ENCODE data around the gene STK24. TPM values are rescaled to one million over a fixed set of nuclear protein-coding genes. Genes with fewer than 3 reads are reported as not detected.
"Not testable (repeated sequence)": the region's sequence is repeated elsewhere in the genome, so short reads cannot be mapped to it uniquely, and the experiment has no call there.

Gene STK24
- total RNA-seq = 100 to 1,000 TPM; 189 to 204 TPM

DNA sequence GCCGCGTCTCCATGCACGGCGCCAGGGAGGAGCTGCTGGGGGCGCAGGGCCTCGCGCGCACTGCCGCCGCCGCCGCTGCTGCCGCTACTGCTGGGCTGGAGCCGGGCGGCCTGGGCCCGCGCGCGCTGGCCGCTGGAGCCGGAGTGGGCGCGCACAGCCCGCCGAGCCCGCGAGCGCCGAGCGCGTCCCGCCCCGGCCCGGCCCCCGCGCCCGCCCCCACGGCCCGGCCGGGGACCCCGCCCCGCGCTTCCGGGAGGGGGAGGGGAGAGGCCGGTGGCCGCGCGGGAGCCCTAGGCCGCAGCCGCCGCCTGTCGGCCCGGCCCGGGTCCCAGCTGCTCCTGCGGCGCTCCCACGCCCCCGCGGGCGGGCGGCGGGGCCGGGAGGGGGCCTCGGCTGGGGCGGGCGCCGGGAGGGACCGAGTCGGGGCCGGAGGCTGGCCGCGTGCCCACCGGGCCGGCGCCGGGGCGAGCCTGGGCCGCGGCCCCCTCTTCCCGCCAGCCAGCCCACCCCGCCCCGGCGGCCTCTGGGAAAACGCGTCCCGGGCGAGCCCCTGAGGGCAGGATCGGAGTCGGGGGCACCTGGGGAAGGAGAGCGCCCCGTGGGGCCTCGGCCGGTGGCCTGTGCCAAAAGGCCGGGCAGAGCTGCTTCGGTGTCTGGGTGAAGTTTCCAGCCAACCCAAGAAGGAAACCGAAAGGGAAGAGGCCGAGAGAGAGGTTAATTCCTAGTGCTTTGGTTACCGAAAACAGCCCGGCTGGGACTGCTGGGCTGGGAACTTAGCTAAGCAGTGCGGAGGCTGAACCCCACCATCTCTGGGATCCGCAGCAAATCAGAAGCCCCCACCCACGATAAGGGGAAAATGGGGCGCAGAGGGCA is at the start of gene STK24:
Gene STK24 (minus strand): TSS at position 145 of the 873 bp plus-strand sequence. CDS start 321 bp downstream, outside the sequence.
- H3K4me3 Mint-ChIP-seq = peak within 1 kb of the TSS; percentile 94
- peaks cover 28% of the 10 kb centered on the region for H3K36me3 Mint-ChIP-seq (ENCODE audit: low read depth)
- ChIA-PET CTCF (interaction anchor here (0.5 to 0.8 kb wide), 3 partner anchors 18 to 1380 kb away, joined by 3 to 4 read pairs (median 3); no protein-coding TSS in a partner anchor), POLR2A (interaction anchor here (0.8 to 3.3 kb wide), 22 partner anchors 10 to 475 kb away, joined by 3 to 62 read pairs (median 7); no protein-coding TSS in a partner anchor)
- peak within 1 kb of the TSS; percentile 86 for H3K27ac Mint-ChIP-seq
- no peaks in the 10 kb centered on the region for H3K9me3 Mint-ChIP-seq
- peak; percentile 72 for DNase-seq
- H3K27me3 Mint-ChIP-seq = no peaks in the 10 kb centered on the region
- peaks cover 38% of the 10 kb centered on the region for H3K4me1 Mint-ChIP-seq

DNA sequence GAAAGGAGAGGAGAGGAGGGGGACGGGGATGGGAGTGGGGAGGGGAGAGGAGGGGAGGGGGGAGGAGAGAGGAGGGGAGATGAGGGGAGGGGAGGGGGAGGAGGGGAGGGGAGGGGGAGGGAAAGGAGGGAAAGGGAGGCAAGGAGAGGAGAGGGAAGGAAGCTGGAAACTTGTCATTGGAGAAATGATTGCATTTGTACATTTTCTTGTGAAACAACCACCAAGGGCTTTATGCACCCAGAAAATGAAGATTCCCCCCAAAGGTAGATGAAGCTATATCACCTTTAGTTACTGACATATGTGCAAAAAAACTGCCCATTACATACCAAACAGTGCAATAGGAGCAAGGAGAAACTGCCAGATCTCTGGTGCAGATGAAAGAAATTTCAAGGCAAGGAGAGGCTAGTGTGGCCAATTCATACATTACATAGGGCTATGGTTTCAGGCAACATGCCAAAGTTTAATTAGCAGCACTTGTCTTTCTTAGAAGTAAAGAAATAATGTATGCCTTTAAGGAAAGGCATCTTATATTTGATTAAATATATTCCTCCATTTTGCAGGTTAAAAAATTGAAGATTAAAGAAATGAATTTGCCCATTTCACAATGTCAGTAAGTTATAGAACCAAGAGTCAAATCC is 49.5 kb upstream of the STK24 start:
- ChIA-PET POLR2A (no interaction called here), CTCF (no interaction called here)
- Mint-ChIP-seq H3K9me3 (no peaks in the 10 kb centered on the region), H3K27ac (no peak overlapping the region), H3K4me3 (no peak overlapping the region), H3K4me1 (no peaks in the 10 kb centered on the region), H3K36me3 (ENCODE audit: low read depth) (no peaks in the 10 kb centered on the region), H3K27me3 (peaks cover 1% of the 10 kb centered on the region)
- no peak for DNase-seq

DNA sequence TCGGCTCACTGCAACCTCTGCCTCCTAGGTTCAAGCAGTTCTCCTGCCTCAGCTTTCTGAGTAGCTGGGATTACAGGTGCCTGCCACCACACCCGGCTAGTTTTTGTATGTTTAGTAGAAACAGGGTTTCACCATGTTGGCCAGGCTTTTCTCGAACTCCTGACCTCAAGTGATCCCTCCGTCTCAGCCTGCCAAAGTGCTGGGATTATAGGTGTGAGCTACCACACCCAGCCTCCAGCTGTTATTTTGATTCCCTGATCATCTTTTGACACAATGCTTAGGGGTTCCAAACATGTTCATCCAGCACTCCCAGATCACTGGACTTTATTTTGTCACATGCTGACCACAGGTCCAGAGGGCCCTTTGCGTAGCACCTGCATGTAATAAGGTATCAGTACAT is 47.7 kb upstream of the STK24 start:
- H3K4me3 Mint-ChIP-seq; H3K9me3 Mint-ChIP-seq; H3K36me3 Mint-ChIP-seq (ENCODE audit: low read depth); H3K27me3 Mint-ChIP-seq; H3K27ac Mint-ChIP-seq; POLR2A ChIA-PET; DNase-seq; H3K4me1 Mint-ChIP-seq; CTCF ChIA-PET: not testable (repeated sequence)

DNA sequence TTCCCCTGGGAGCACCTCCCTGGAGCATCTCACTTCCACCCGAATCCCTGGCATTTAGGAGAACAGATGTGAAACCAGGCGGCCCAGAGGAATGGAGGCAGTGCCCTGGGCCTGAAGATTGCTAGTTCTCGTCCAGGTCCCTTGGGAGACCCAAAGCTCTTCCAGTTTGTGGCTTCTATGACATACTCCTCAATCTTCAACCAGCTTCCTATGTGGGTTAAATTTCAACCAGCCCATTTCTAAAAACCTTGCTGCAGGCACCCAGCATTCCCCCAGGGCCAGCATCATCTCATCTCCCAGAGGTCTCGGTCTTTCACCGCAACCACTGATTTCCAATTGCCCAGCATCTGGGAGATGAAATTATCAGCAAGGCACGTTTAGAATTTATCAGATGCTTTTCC is 46.0 kb upstream of the STK24 start:
- no peaks in the 10 kb centered on the region for H3K4me1 Mint-ChIP-seq
- POLR2A ChIA-PET = no interaction called here
- H3K9me3 Mint-ChIP-seq = no peaks in the 10 kb centered on the region
- H3K27me3 Mint-ChIP-seq = peaks cover 1% of the 10 kb centered on the region
- DNase-seq = no peak
- no peaks in the 10 kb centered on the region for H3K36me3 Mint-ChIP-seq (ENCODE audit: low read depth)
- no peak overlapping the region for H3K4me3 Mint-ChIP-seq
- no peak overlapping the region for H3K27ac Mint-ChIP-seq
- CTCF ChIA-PET = interaction anchor here (0.7 to 0.9 kb wide), 2 partner anchors 30 to 68 kb away, joined by 3 to 4 read pairs; no protein-coding TSS in a partner anchor

DNA sequence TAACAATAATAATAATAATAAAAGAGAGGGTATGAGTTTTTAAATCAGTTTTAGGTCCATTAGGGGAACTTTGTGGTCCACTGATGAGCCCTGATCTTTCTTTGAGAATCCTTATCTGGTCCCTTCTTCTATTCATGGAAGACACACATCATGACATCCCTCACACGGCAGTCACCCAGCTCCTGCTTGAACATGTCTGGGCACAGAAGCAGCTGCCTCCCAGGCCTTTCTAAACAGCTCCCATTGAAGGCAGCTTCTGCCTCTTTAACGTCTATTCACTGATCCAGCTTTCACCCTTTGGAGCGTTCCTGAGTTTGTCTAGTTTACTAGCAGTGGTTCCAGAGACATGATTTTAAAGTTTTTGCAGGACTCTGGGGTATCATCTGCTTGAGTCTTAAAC is 42.6 kb upstream of the STK24 start:
- ChIA-PET CTCF (no interaction called here), POLR2A (no interaction called here)
- Mint-ChIP-seq H3K4me3 (no peak overlapping the region), H3K4me1 (no peaks in the 10 kb centered on the region), H3K27ac (no peak overlapping the region), H3K9me3 (no peaks in the 10 kb centered on the region), H3K36me3 (ENCODE audit: low read depth) (no peaks in the 10 kb centered on the region), H3K27me3 (peaks cover 6% of the 10 kb centered on the region)
- DNase-seq = no peak

DNA sequence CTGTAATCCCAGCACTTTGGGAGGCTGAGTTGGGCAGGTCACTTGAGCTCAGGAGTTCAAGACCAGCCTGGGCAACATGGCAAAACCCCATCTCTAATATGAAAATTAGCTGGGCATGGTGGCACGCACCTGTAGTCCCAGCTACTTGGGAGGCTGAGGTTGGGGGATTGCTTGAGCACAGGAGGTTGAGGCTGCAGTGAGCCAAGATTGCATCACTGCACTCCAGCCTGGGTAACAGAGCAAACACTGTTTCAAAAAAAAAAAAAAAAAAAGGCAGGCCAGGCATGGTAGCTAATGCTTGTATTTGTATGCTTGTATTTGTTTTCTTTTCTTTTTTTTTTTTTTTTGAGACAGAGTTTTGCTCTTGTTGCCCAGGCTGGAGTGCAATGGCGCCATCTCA is 38.7 kb upstream of the STK24 start:
- H3K27me3 Mint-ChIP-seq = peaks cover 11% of the 10 kb centered on the region
- H3K27ac Mint-ChIP-seq; POLR2A ChIA-PET; H3K9me3 Mint-ChIP-seq; H3K36me3 Mint-ChIP-seq (ENCODE audit: low read depth); DNase-seq; H3K4me3 Mint-ChIP-seq; H3K4me1 Mint-ChIP-seq; CTCF ChIA-PET: not testable (repeated sequence)

DNA sequence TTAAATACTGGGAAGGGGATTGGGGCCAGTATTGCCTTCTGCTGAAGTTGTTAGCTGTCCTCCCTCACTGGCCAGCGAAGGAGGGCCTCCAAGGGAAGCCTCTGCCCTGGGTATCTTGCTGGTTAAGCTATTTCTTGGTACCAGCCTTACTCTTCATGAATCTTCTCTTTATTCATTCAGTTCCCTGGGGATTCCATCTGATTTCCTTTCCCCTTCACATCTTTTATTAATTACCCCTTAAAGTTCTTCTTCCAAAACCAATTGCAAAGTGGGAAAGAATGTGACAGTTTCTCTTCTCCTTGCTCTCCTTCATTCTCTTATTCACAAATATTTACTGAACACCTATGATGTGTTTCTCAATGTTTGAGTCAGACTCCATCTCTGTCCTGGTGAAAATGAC is 36.7 kb upstream of the STK24 start:
- no peaks in the 10 kb centered on the region for H3K36me3 Mint-ChIP-seq (ENCODE audit: low read depth)
- no peak overlapping the region for H3K27ac Mint-ChIP-seq
- H3K4me1 Mint-ChIP-seq = no peaks in the 10 kb centered on the region
- ChIA-PET POLR2A (no interaction called here), CTCF (no interaction called here)
- no peaks in the 10 kb centered on the region for H3K9me3 Mint-ChIP-seq
- no peak overlapping the region for H3K4me3 Mint-ChIP-seq
- H3K27me3 Mint-ChIP-seq = peaks cover 16% of the 10 kb centered on the region
- DNase-seq = no peak

DNA sequence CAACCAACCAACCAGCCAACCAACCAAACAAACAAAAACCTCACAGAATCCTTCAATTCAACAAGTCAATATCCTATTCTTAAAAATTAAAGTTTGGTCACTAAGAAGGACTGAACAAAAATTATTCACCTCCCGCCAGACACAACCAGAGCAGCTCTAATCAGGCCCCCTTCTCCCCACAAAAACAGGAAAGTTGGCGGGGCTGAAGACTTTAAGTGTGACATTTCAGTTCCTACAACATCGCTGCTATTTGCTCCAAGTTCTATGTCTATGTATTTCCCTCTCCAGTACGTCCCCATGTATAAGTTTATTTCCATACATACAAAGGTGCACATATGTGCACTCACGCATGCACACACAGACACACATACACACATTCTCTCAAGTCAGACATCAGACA is 32.8 kb upstream of the STK24 start:
- POLR2A ChIA-PET = no interaction called here
- Mint-ChIP-seq H3K27me3 (peaks cover 12% of the 10 kb centered on the region), H3K9me3 (no peaks in the 10 kb centered on the region), H3K4me1 (no peaks in the 10 kb centered on the region), H3K4me3 (no peak overlapping the region), H3K27ac (no peak overlapping the region), H3K36me3 (ENCODE audit: low read depth) (no peaks in the 10 kb centered on the region)
- CTCF ChIA-PET = no interaction called here
- DNase-seq = no peak

DNA sequence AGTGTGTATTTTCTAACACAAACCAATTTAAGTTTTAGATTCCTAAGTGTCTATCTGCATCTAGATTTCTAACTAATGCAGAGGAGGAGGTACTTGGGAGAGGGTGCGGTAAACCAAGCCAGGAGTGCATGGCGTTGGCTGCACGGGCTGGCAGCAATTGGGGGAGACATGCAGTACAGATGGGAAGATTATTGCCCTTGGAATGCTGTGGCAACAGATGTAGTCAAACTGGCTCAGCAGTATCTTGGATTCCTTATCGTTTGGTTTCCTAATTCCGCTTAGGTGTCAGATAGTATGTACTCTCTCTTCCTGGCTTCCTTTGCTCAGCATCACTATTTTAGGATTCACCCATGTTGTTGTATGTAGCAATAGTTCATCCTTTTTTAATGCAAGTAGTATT is 29.4 kb upstream of the STK24 start:
- no peak for DNase-seq
- H3K36me3 Mint-ChIP-seq (ENCODE audit: low read depth) = no peaks in the 10 kb centered on the region
- peaks cover 6% of the 10 kb centered on the region for H3K27me3 Mint-ChIP-seq
- no peak overlapping the region for H3K27ac Mint-ChIP-seq
- no peaks in the 10 kb centered on the region for H3K4me1 Mint-ChIP-seq
- H3K4me3 Mint-ChIP-seq = no peak overlapping the region
- POLR2A ChIA-PET = no interaction called here
- CTCF ChIA-PET = no interaction called here
- no peaks in the 10 kb centered on the region for H3K9me3 Mint-ChIP-seq

DNA sequence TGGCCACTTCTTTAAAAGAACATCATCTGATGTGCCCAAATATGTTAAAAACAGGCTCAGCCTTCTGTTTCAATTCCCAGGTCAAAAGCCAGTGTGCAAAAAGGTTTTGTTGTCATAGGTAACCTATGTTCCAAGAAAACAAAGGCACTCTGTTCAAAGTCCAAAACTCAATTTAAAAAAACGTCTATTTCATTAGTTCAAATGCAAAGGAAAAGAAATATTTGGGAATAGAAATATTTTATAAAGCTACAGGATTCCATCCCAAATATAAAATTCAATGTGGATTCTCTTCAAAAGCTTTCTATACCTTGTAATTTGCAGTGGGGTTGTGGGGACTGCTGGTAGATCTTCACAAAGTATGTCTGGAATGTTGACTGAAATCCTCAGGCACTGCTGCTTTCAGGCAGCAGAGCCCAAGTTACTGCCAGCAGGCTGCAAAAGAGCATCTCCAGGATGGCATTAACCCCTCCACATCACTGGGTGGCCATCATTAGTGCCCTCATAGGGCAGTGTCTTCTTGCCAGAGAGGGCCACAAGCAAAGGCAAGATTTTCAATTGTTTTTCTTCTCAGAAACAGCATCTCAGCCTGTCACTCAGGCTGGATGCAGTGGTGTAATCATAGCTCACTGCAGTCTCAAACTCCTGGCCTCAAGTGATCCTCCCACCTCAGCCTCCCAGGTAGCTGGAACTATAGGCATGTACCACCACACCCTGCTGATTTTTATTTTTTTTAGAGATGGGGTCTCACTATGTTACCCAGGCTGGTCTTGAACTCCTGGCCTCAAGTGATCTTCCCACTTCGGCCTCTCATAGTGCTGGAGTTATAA is 22.8 kb upstream of the STK24 start:
- ChIA-PET POLR2A (no interaction called here), CTCF (no interaction called here)
- Mint-ChIP-seq H3K9me3 (peaks cover 4% of the 10 kb centered on the region), H3K27ac (no peak overlapping the region), H3K27me3 (no peaks in the 10 kb centered on the region), H3K4me3 (no peak overlapping the region), H3K36me3 (ENCODE audit: low read depth) (no peaks in the 10 kb centered on the region), H3K4me1 (peaks cover 13% of the 10 kb centered on the region)
- no peak for DNase-seq

DNA sequence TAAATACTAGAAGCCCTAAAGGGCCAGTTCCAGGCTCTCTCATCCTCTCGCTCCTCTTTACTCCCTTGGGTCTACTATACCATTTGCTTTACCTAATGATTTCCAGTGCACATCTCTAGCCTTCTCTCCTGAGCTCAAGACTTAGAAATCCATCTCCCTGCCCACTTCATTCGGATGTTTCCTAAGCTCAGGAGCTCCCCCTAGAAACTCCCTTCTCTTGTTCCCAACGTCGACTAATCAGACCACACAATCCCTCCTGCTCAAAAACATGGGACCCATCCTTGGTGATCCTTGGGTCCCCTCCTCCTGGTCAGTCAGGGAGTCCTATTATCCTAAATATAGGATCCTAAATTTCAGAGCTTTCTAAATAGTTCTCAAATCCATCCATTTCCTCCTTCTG is 21.1 kb upstream of the STK24 start:
- Mint-ChIP-seq H3K36me3 (ENCODE audit: low read depth) (no peaks in the 10 kb centered on the region), H3K4me1 (peaks cover 13% of the 10 kb centered on the region), H3K27ac (no peak overlapping the region), H3K9me3 (peaks cover 4% of the 10 kb centered on the region), H3K4me3 (no peak overlapping the region), H3K27me3 (no peaks in the 10 kb centered on the region)
- POLR2A ChIA-PET = no interaction called here
- CTCF ChIA-PET = interaction anchor here (0.5 to 1.0 kb wide), 2 partner anchors 31 to 55 kb away, joined by 3 read pairs; no protein-coding TSS in a partner anchor
- DNase-seq = no peak

DNA sequence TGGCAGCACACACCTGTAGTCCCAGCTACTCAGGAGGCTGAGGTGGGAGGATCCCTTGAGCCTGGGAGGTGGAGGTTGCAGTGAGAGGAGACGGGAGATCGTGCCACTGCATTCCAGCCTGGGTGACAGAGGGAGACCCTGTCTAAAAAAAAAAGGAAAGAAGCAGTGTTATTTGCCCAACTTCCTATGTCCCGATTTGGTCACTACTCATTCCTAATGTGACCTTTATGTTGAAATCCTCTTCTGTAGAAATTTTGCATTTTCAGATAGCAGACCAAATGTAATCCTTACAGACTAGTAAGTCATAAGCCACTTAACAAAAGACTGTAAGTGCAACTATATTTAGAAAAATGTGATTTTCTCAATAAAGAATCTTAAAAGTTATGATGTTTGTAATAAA is 18.2 kb upstream of the STK24 start:
- Mint-ChIP-seq H3K9me3 (peaks cover 4% of the 10 kb centered on the region), H3K27ac (no peak overlapping the region), H3K4me3 (no peak overlapping the region), H3K36me3 (ENCODE audit: low read depth) (no peaks in the 10 kb centered on the region), H3K4me1 (peaks cover 13% of the 10 kb centered on the region), H3K27me3 (no peaks in the 10 kb centered on the region)
- ChIA-PET CTCF (interaction anchor here (0.5 kb wide), 1 partner anchor 623 kb away, joined by 3 read pairs; no protein-coding TSS in a partner anchor), POLR2A (interaction anchor here (1.5 kb wide), 1 partner anchor 150 kb away, joined by 3 read pairs; no protein-coding TSS in a partner anchor)
- no peak for DNase-seq

DNA sequence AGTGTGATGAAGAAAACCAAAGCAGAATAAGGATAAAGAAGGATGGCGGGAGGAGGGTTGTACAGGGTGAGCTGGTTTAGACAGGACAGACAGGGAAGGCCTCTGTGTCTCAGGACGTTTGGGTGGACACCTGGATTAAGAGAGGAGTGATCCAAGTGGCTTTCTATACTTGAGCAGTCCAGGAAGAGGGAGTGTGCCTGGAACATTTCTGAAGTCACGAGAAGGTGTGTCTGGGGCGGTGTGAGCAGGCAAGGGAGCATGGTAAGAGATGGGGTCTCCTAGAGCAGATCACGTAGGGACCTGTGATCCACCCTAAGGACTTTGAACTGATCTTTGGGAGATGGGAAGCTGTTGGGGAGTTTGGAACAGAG is 15.4 kb upstream of the STK24 start:
- POLR2A ChIA-PET = no interaction called here
- no peak overlapping the region for H3K27ac Mint-ChIP-seq

More for the DNA sequence above, 15.4 kb upstream of the STK24 start:
- DNase-seq = no peak
- peaks cover 10% of the 10 kb centered on the region for H3K4me1 Mint-ChIP-seq
- no peaks in the 10 kb centered on the region for H3K36me3 Mint-ChIP-seq (ENCODE audit: low read depth)
- CTCF ChIA-PET = no interaction called here
- no peak overlapping the region for H3K4me3 Mint-ChIP-seq
- peaks cover 2% of the 10 kb centered on the region for H3K27me3 Mint-ChIP-seq
- peaks cover 5% of the 10 kb centered on the region for H3K9me3 Mint-ChIP-seq
